ENCODE measurements around the gene TMLHE.
"Not testable (repeated sequence)": the region's sequence is repeated elsewhere in the genome, so short reads cannot be mapped to it uniquely, and the experiment has no call there.

The TMLHE gene

DNA sequence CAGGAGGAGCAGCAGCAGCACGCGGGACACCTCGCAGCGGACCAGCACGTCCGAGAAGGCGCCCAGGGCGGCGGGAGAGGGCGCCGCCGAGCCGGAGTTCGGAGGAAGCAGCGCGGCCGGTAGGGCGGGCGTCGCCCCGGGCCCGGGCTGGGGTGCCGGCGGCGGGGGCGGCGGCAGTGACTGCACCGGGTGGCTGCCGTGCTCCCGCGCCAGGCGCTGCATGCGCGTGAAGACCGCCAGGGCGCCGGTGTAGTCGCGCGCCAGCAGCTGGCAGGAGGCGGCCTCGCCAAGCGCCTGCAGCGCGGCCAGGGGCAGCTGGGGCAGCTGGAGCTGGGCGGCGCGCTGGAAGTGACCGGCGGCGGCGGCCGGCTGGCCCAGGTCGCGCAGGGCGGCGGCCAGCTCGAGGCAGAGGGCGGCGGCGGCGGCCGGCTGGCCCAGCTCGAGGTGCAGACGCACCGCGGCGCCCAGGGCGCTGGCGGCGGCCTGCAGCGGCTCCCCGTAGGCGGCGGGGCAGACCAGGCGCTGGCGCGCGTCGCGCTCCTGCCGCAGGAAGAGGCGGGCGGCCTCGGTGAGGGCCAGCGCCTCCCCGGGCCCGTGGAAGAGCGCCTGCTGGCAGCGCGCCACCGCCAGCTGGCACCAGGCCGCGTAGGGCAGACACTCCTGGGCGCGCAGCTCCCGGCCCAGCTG, 154.8 kb downstream of the TMLHE start:
- H3K9ac ChIP-seq (ENCODE audit: low read length); H3K4me2 ChIP-seq (ENCODE audit: low read depth, low read length); H3K9me2 ChIP-seq (replicated peaks; ENCODE audit: insufficient read depth, low read length); H3K4me3 ChIP-seq (ENCODE audit: low read length); H3K27me3 ChIP-seq (replicated peaks; ENCODE audit: insufficient read depth, low read length); H4K20me1 ChIP-seq (ENCODE audit: insufficient read depth, low read length); H3K4me1 ChIP-seq (ENCODE audit: low read length); H3K9me3 ChIP-seq (replicated peaks; ENCODE audit: insufficient read depth, low read length); H3K79me2 ChIP-seq (ENCODE audit: low read length); H3F3A ChIP-seq (ENCODE audit: insufficient read depth, low read length); H3K27ac ChIP-seq (ENCODE audit: low read length); H2AFZ ChIP-seq (ENCODE audit: low read length); H3K36me3 ChIP-seq (replicated peaks; ENCODE audit: insufficient read depth, low read length); DNase-seq: not testable (repeated sequence)

DNA sequence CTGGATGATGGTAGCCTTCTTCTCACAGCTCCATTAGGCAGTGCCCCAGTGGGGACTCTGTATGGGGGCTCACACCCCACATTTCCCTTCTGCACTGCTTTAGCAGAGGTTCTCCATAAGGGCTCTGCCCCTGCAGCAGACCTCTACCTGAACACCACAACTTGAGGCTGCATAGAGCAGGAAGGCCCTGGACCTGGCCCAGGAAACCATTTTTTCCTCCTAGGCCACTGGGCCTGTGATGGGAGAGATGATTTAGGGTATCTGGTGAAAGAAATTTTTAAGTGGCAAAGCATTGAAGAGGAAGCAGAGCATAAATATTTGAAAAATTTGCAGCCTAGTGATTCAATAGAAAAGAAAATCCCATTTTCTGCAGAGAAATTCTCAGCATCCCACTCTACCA, 171.7 kb downstream of the TMLHE start:
- no peak overlapping the region for H3K9ac ChIP-seq (ENCODE audit: low read length)
- no peak for TF ChIP-seq EZH2phosphoT487 (IDR thresholded peaks at IDR 0.05; ENCODE audit: low read length)
- no peak for TF ChIP-seq EZH2 (optimal IDR thresholded peaks at IDR 0.05; ENCODE audit: low read depth, low read length)
- TF ChIP-seq, protein P1, sequence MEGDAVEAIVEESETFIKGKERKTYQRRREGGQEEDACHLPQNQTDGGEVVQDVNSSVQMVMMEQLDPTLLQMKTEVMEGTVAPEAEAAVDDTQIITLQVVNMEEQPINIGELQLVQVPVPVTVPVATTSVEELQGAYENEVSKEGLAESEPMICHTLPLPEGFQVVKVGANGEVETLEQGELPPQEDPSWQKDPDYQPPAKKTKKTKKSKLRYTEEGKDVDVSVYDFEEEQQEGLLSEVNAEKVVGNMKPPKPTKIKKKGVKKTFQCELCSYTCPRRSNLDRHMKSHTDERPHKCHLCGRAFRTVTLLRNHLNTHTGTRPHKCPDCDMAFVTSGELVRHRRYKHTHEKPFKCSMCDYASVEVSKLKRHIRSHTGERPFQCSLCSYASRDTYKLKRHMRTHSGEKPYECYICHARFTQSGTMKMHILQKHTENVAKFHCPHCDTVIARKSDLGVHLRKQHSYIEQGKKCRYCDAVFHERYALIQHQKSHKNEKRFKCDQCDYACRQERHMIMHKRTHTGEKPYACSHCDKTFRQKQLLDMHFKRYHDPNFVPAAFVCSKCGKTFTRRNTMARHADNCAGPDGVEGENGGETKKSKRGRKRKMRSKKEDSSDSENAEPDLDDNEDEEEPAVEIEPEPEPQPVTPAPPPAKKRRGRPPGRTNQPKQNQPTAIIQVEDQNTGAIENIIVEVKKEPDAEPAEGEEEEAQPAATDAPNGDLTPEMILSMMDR (IDR thresholded peaks at IDR 0.05; ENCODE audit: low read length), result no peak
- no peak overlapping the region for H2AFZ ChIP-seq (ENCODE audit: low read length)
- DNase-seq, result no peak
- no peaks in the 10 kb centered on the region for H3K4me1 ChIP-seq (ENCODE audit: low read length)
- H3K79me2 ChIP-seq (ENCODE audit: low read length), result no peaks in the 10 kb centered on the region
- H3K36me3 ChIP-seq (replicated peaks; ENCODE audit: insufficient read depth, low read length), result no peaks in the 10 kb centered on the region
- H3K9me2 ChIP-seq (replicated peaks; ENCODE audit: insufficient read depth, low read length), result no peaks in the 10 kb centered on the region
- no peaks in the 10 kb centered on the region for H3K9me3 ChIP-seq (replicated peaks; ENCODE audit: insufficient read depth, low read length)
- no peak overlapping the region for H3K4me3 ChIP-seq (ENCODE audit: low read length)
- H4K20me1 ChIP-seq (ENCODE audit: insufficient read depth, low read length), result no peaks in the 10 kb centered on the region
- H3K27ac ChIP-seq (ENCODE audit: low read length), result no peak overlapping the region
- H3K4me2 ChIP-seq (ENCODE audit: low read depth, low read length), result no peak overlapping the region
- no peaks in the 10 kb centered on the region for H3K27me3 ChIP-seq (replicated peaks; ENCODE audit: insufficient read depth, low read length)
- no peaks in the 10 kb centered on the region for H3F3A ChIP-seq (ENCODE audit: insufficient read depth, low read length)
